Muscle of leg (tissue), 11 donors: Measurements from ENCODE around the gene ISCA1. TPM values are rescaled to one million over a fixed set of nuclear protein-coding genes. Genes with fewer than 3 reads are reported as not detected.
"Not testable (repeated sequence)": the region's sequence is repeated elsewhere in the genome, so short reads cannot be mapped to it uniquely, and the experiment has no call there.

ENCODE experiments used
- DNase-seq: peaks from one replicate; pipeline ENCODE4 v3.0.0; 2013
- H3K27ac ChIP-seq: one replicate; pipeline ENCODE4 v1.5.1; 2013; ENCODE audit warnings: mild to moderate bottlenecking, low read length, control low read depth
- H3K27me3 ChIP-seq: one replicate; pipeline ENCODE4 v1.6.1; 2013; ENCODE audit warnings: low read length; ENCODE audit not compliant: control insufficient read depth, insufficient read depth
- H3K36me3 ChIP-seq: one replicate; pipeline ENCODE4 v1.6.1; 2013; ENCODE audit warnings: low read length; ENCODE audit not compliant: control insufficient read depth, insufficient read depth
- H3K4me1 ChIP-seq: one replicate; pipeline ENCODE4 v1.6.1; 2013; ENCODE audit warnings: low read length; ENCODE audit not compliant: control insufficient read depth, insufficient read depth
- H3K4me3 ChIP-seq: one replicate; pipeline ENCODE4 v1.5.1; 2013; ENCODE audit warnings: low read length, control low read depth
- H3K9me3 ChIP-seq: replicated peaks from 2 replicates; pipeline ENCODE4 v1.6.1; 2013; ENCODE audit warnings: low read depth, low read length; ENCODE audit not compliant: control insufficient read depth
- WGBS: methylation state at CpG from one replicate; pipeline ENCODE4 v1.1.5; 2013; ENCODE audit warnings: missing lambda C conversion rate; ENCODE audit not compliant: insufficient coverage; 5-methylcytosine and 5-hydroxymethylcytosine counted together
- polyA plus RNA-seq, 8 donors: library from polyadenylated mRNA; unstranded; fragments of 120-200 nt; gene quantifications; one replicate each; pipeline versions ENCODE4 v1.2.1 to v1.2.3, GENCODE V29; 2013; ENCODE audit warnings: inconsistent platforms in 1 of 8, low replicate concordance in 1 of 8; ENCODE audit not compliant: insufficient read length in 8 of 8, insufficient read depth in 1 of 8
- total RNA-seq: library from RNA; stranded (reverse); fragments of 120-200 nt; gene quantifications from one replicate; pipeline ENCODE4 v1.2.4, GENCODE V29; 2013

Gene ISCA1
- total and polyA plus RNA-seq, 9 donors, result 23.1 to 31.6 (median 27.5) TPM

- H3K9me3 ChIP-seq, result no peaks in the 10 kb centered on the region
- H3K36me3 ChIP-seq, result peaks cover 56% of the 10 kb centered on the region
- H3K27ac ChIP-seq, result no peak overlapping the region
- WGBS, result 100% methylated on average over 1 of the region's 5 CpGs
- no peak for DNase-seq
- no peaks in the 10 kb centered on the region for H3K27me3 ChIP-seq
- no peaks in the 10 kb centered on the region for H3K4me1 ChIP-seq
- no peak overlapping the region for H3K4me3 ChIP-seq
Observed at GRCh38 chr9:86321373-86321772, 39.0 kb upstream of the ISCA1 start.

- no peak for DNase-seq
- Histone ChIP-seq H3K36me3 (peaks cover 48% of the 10 kb centered on the region), H3K9me3 (no peaks in the 10 kb centered on the region), H3K4me3 (no peak overlapping the region), H3K4me1 (no peaks in the 10 kb centered on the region), H3K27me3 (no peaks in the 10 kb centered on the region), H3K27ac (no peak overlapping the region)
- no CpG with 5 or more reads among the region's 4 CpGs for WGBS
Observed at GRCh38 chr9:86318187-86318586, 35.8 kb upstream of the ISCA1 start.

DNA sequence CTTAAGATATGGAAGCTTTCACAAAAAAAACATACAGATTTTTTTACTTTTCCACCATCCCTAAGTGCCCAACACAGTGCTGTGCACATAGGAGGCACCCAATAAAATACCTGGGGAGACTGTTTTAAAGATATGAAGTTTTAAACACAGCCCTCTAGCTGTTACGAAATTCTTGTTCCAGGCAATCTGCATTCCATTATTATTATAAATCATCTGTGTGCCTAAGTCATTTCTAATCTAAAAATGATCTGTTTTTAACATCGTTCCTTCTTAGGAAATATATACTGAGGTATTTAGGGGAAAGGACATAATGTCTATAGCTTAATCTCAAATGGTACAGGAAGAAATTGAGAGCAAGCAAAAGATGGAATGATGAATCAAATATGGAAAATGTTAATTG is 32.7 kb upstream of the ISCA1 start:
- Histone ChIP-seq H3K27ac (no peak overlapping the region), H3K9me3 (no peaks in the 10 kb centered on the region), H3K27me3 (no peaks in the 10 kb centered on the region), H3K4me3 (no peak overlapping the region), H3K4me1 (no peaks in the 10 kb centered on the region), H3K36me3 (peaks cover 32% of the 10 kb centered on the region)
- DNase-seq, result no peak
- no CpG with 5 or more reads among the region's 2 CpGs for WGBS

GRCh38 chr9:86312959-86313358 is 30.6 kb upstream of the ISCA1 start:
- not testable (repeated sequence) for H3K4me1 ChIP-seq, H3K27me3 ChIP-seq, DNase-seq, H3K9me3 ChIP-seq, H3K4me3 ChIP-seq, H3K27ac ChIP-seq
- no CpG with 5 or more reads among the region's 2 CpGs for WGBS
- H3K36me3 ChIP-seq, result peaks cover 27% of the 10 kb centered on the region

DNA sequence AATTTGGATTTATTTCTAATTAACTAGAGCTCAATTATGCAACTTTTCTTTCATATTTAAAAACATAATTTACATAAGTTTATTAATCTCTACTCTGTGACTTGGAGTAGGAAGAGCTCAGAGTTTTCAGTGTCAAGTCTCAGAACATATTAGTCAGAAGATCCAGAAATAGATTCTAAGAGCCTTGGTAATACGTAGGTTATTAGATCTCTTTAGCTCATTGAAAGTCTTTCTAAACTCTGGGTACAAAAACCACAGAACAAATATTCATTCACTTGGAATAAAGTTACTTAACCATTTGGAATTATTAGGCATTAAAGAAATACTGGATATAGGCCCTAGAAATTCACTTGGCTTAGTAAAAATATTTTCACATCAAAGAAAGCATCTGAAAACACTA is 26.3 kb upstream of the ISCA1 start:
- Histone ChIP-seq H3K36me3 (peaks cover 27% of the 10 kb centered on the region), H3K4me3 (no peak overlapping the region), H3K4me1 (no peaks in the 10 kb centered on the region), H3K9me3 (no peaks in the 10 kb centered on the region), H3K27ac (no peak overlapping the region), H3K27me3 (no peaks in the 10 kb centered on the region)
- no peak for DNase-seq
- whole genome bisulfite sequencing, result no CpG with 5 or more reads among the region's 1 CpG

DNA sequence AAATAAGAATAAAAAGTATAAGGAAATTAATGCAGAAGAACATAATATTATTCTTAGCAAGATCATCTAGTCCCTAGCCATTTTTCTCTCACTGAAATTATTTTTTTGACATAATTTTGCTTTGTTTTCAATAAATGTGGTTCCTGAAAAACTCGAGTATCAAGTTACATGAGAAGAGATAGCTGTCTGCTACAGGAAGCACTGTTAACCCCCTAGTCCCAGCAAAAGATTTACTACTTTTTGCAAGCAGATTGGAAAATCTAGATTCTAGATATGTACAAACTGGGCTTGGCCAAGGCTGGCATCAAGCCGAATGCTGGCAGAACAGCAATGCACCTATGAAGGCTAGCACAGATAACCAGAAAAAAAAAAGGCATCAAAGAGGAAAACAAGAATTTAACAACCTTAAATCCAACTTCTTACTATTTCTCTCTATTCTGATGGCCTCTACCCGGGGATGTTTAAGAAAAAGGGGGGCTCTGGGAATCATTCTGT is 21.9 kb upstream of the ISCA1 start:
- Histone ChIP-seq H3K4me3 (no peak overlapping the region), H3K27me3 (no peaks in the 10 kb centered on the region), H3K27ac (no peak overlapping the region), H3K36me3 (peaks cover 35% of the 10 kb centered on the region), H3K4me1 (no peaks in the 10 kb centered on the region), H3K9me3 (no peaks in the 10 kb centered on the region)
- no peak for DNase-seq
- WGBS, result no CpG with 5 or more reads among the region's 3 CpGs

DNA sequence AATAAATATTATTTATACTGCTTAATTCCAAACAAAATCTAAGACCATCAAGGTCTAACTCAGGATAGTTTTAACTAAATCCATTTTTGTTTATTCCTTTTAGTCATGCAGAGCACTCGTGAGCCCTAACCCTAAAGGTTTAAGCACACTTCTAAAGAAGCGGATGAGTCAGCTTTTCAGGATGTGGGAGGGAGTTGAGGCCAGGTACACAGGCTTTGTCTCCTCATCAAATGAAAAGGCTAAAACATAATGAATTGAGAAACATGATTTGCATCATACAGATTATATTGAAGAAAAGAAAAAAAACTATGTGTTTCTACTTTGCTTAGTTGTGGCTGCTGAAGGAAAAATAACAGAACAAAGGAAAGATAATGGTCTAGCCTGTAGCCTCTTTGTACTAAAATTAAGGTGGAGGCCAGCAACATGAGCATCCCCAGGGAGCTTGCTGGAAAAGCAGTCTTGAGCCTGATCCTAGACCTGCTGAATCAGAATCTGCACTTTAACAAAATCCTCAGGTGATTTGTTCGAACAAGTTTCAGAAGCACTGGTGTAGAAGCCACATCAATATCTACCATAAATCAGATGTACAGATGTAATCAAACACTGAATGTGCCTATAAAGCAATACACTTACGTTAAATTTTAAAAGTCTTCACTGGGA is 21.1 kb upstream of the ISCA1 start:
- Histone ChIP-seq H3K36me3 (peaks cover 41% of the 10 kb centered on the region), H3K27ac (no peak overlapping the region)

GRCh38 chr9:86301686-86302085 is 19.3 kb upstream of the ISCA1 start:
- H3K27me3 ChIP-seq, result no peaks in the 10 kb centered on the region
- H3K36me3 ChIP-seq, result peaks cover 38% of the 10 kb centered on the region
- no peak for DNase-seq
- no peaks in the 10 kb centered on the region for H3K4me1 ChIP-seq
- no peak overlapping the region for H3K27ac ChIP-seq
- no peak overlapping the region for H3K4me3 ChIP-seq
- H3K9me3 ChIP-seq, result no peaks in the 10 kb centered on the region
- WGBS, result no CpG with 5 or more reads among the region's 1 CpG

More for the DNA sequence above, 21.1 kb upstream of the ISCA1 start:
- no peaks in the 10 kb centered on the region for H3K27me3 ChIP-seq
- no peaks in the 10 kb centered on the region for H3K4me1 ChIP-seq
- WGBS, result no CpG with 5 or more reads among the region's 4 CpGs
- no peak for DNase-seq
- H3K4me3 ChIP-seq, result no peak overlapping the region
- no peaks in the 10 kb centered on the region for H3K9me3 ChIP-seq

DNA sequence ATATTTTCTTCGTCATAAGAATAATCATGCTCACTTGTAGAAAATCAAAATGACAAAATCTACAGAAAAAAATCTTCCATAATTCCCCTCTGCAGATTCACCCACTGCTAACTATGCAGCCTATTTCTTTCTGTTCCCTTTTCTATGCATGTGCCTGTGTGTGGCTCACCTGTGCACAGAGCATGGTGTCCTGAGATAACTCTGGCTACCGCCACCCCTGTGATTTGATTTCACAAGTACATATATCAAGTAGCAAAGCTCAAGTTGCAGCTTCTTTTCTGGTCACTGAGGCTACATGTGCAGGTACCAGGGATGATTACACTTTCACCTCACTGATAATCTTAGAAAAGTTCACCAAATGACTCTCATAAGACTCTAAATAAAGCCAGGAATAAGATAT is 18.4 kb upstream of the ISCA1 start:
- no peaks in the 10 kb centered on the region for H3K27me3 ChIP-seq
- no peak overlapping the region for H3K27ac ChIP-seq
- peaks cover 38% of the 10 kb centered on the region for H3K36me3 ChIP-seq
- H3K4me3 ChIP-seq, result no peak overlapping the region
- H3K4me1 ChIP-seq, result no peaks in the 10 kb centered on the region
- H3K9me3 ChIP-seq, result no peaks in the 10 kb centered on the region
- WGBS, result 56% methylated on average over 1 of the region's 2 CpGs
- no peak for DNase-seq

- WGBS, result 88% methylated on average over 9 of the region's 11 CpGs
- Histone ChIP-seq H3K27me3 (no peaks in the 10 kb centered on the region), H3K36me3 (peaks cover 34% of the 10 kb centered on the region), H3K4me3 (no peak overlapping the region), H3K9me3 (no peaks in the 10 kb centered on the region), H3K4me1 (no peaks in the 10 kb centered on the region), H3K27ac (no peak overlapping the region)
- DNase-seq, result no peak
Observed at GRCh38 chr9:86298873-86299272, 16.5 kb upstream of the ISCA1 start.

DNA sequence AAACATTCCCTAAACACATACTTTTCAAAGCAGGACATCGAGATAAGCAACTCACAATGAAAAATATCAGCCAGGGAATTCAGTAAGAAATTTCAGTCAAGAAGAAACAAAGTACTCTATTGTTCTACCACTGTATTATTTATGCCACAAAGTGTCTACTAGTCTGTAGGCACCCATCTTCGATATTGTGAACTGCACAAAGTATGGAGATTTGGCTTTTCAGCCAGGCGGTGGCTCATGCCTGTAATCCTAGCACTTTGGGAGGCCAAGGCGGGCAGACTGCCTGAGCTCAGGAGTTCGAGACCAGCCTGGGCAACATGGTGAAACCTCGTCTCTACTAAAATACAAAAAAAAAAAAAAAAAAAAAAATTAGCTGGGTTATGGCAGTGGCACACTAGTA is 8.0 kb upstream of the ISCA1 start:
- not testable (repeated sequence) for H3K36me3 ChIP-seq, H3K27ac ChIP-seq, H3K4me3 ChIP-seq, H3K9me3 ChIP-seq, H3K27me3 ChIP-seq, H3K4me1 ChIP-seq, DNase-seq
- WGBS, result no CpG with 5 or more reads among the region's 6 CpGs
